HG03558 (cell line): ENCODE results near the gene CHCHD6.

Experiments used
- ATAC-seq: cut with Tn5 transposase; IDR thresholded peaks from one replicate; pipeline ENCODE4 v1.9.1; 2021; ENCODE audit warnings: moderate number of reproducible peaks; ENCODE audit not compliant: unreplicated experiment; ENCODE audit errors: extremely low read depth

The CHCHD6 gene

GRCh38 chr3:126851382-126851781 is 147.3 kb downstream of the CHCHD6 start:
- ATAC-seq: no peak

GRCh38 chr3:126851934-126852333 is 147.9 kb downstream of the CHCHD6 start:
- no peak for ATAC-seq

GRCh38 chr3:126852511-126852910 is 148.5 kb downstream of the CHCHD6 start:
- ATAC-seq: no peak

- no peak for ATAC-seq
Observed at GRCh38 chr3:126854666-126855065, 150.6 kb downstream of the CHCHD6 start.

GRCh38 chr3:126855374-126855773 is 151.3 kb downstream of the CHCHD6 start:
- no peak for ATAC-seq

- no peak for ATAC-seq
Observed at GRCh38 chr3:126857928-126858327, 153.9 kb downstream of the CHCHD6 start.

- no peak for ATAC-seq
Observed at GRCh38 chr3:126858401-126858800, 154.4 kb downstream of the CHCHD6 start.

GRCh38 chr3:126858887-126859286 is 154.8 kb downstream of the CHCHD6 start:
- no peak for ATAC-seq

- ATAC-seq: no peak
Observed at GRCh38 chr3:126859415-126860246, 155.6 kb downstream of the CHCHD6 start.

GRCh38 chr3:126865736-126866135 is 161.7 kb downstream of the CHCHD6 start:
- ATAC-seq: no peak

- ATAC-seq: no peak
Observed at GRCh38 chr3:126866175-126866759, 162.2 kb downstream of the CHCHD6 start.

GRCh38 chr3:126867190-126867862 is 163.3 kb downstream of the CHCHD6 start:
- ATAC-seq: no peak

GRCh38 chr3:126867863-126868200 is 163.8 kb downstream of the CHCHD6 start:
- ATAC-seq: no peak

- ATAC-seq: no peak
Observed at GRCh38 chr3:126870608-126871210, 166.7 kb downstream of the CHCHD6 start.

GRCh38 chr3:126872701-126873342 is 168.8 kb downstream of the CHCHD6 start:
- ATAC-seq: no peak

GRCh38 chr3:126873416-126873815 is 169.4 kb downstream of the CHCHD6 start:
- no peak for ATAC-seq

- ATAC-seq: no peak
Observed at GRCh38 chr3:126878664-126879063, 174.6 kb downstream of the CHCHD6 start.

- no peak for ATAC-seq
Observed at GRCh38 chr3:126880901-126881300, 176.9 kb downstream of the CHCHD6 start.

GRCh38 chr3:126881861-126882260 is 177.8 kb downstream of the CHCHD6 start:
- ATAC-seq: no peak

- no peak for ATAC-seq
Observed at GRCh38 chr3:126883241-126883640, 179.2 kb downstream of the CHCHD6 start.

GRCh38 chr3:126885425-126885824 is 181.4 kb downstream of the CHCHD6 start:
- no peak for ATAC-seq
